Right lobe of liver (tissue), 6 donors: ENCODE results near the gene RAPGEFL1. TPM values are rescaled to one million over a fixed set of nuclear protein-coding genes. Genes with fewer than 3 reads are reported as not detected.

ENCODE experiments used
- ATAC-seq, 4 donors: fragments of 200-7000 bp; cut with Tn5 transposase; one replicate each; pipeline ENCODE4 v1.9.1; 2020; ENCODE audit warnings: mild to moderate bottlenecking in 4 of 4, moderate library complexity in 4 of 4
- DNase-seq, 3 donors: peaks; one replicate each; pipeline ENCODE4 v3.0.0-alpha.2; 2020
- H3K27ac ChIP-seq, 3 donors: fragments of 200-600 bp; one replicate each; pipeline ENCODE4 v1.8.0; 2022
- H3K27me3 ChIP-seq, 2 donors: fragments of 200-600 bp; one replicate each; pipeline ENCODE4 v1.8.0; 2022
- H3K36me3 ChIP-seq, 4 donors: fragments of 200-600 bp; sonication (generic) in 1 of 4; one replicate each; pipeline versions ENCODE4 v1.5.1 to v1.8.0; 2017 to 2022; ENCODE audit warnings: control low read depth in 1 of 4
- H3K4me1 ChIP-seq, 4 donors: fragments of 200-600 bp; sonication (generic) in 1 of 4; one replicate each; pipeline versions ENCODE4 v1.5.1 to v1.8.0; 2017 to 2022; ENCODE audit warnings: control low read depth in 1 of 4
- H3K4me3 ChIP-seq, 3 donors: fragments of 200-600 bp; one replicate each; pipeline ENCODE4 v1.8.0; 2022
- H3K9me3 ChIP-seq, 4 donors: fragments of 200-600 bp; sonication (generic) in 1 of 4; one replicate each; pipeline versions ENCODE4 v1.5.1 to v1.8.0; 2017 to 2022; ENCODE audit warnings: control low read depth in 1 of 4
- POLR2A ChIP-seq: fragments of 450-650 bp; IDR thresholded peaks from one replicate; pipeline ENCODE4 v1.6.1; 2017; ENCODE audit warnings: antibody characterized with exemption, mild to moderate bottlenecking
- WGBS: methylation state at CpG from one replicate; pipeline ENCODE4 v1.1.6; 2018; ENCODE audit warnings: low coverage, low lambda C conversion rate; ENCODE audit not compliant: insufficient coverage; ENCODE audit errors: missing lambda C conversion rate; 5-methylcytosine and 5-hydroxymethylcytosine counted together
- intact Hi-C, 2 donors: fragments of 100-400 bp; cut with DNase I; formaldehyde crosslinking; loops; one replicate each; pipeline versions ENCODE4 v1.11.2 to v1.14.1; 2022
- total RNA-seq, 6 experiments: library from RNA; depleted of rRNA in 2 of 6; stranded (reverse); fragments of >200 nt in 2 of 6; fragmentation: NEBNext Ultra II Directional in 3 of 6; extraction: Animal tissue kit (Norgen Biotek cat#: 25700) in 3 of 6; gene quantifications; one replicate each; pipeline versions ENCODE4 v1.1.0 to v1.2.4, GENCODE V29; 2016 to 2023
- TF ChIP-seq, protein P1 (sequence below), 4 donors: fragments of 200-600 bp in 3 of 4; fragments of 450-650 bp in 1 of 4; IDR thresholded peaks; one replicate each; pipeline versions ENCODE4 v1.5.1 to v1.8.0; 2016 to 2022; ENCODE audit warnings: antibody characterized with exemption in 4 of 4, mild to moderate bottlenecking in 2 of 4
- donor health status: DM: no; HTN: yes; CAD: no.
- donor health status: DM: no; HTN: no; CAD: no.
- donor health status: DM: no; HTN: no; CAD: no.
- donor health status: DM: no; HTN: yes; CAD: no.
- donor health status: DM: no; HTN: yes; CAD: no.

RAPGEFL1 gene
- total RNA-seq, 6 experiments from 2014 or later = 1.4 to 16.5 (median 4.4) TPM

- Histone ChIP-seq H3K4me1 (peaks cover 0 to 41% (median 14%) of the 10 kb centered on the region in 4 donors), H3K27ac (no peak overlapping the region), H3K9me3 (no peaks in the 10 kb centered on the region), H3K36me3 (no peaks in the 10 kb centered on the region), H3K4me3 (no peak overlapping the region), H3K27me3 (no peaks in the 10 kb centered on the region)
- intact Hi-C loops = no loop called here
- no peak for DNase-seq
- 65% methylated on average over 6 of the region's 8 CpGs for WGBS
- no peak for ATAC-seq
- TF ChIP-seq POLR2A = no peak
- TF ChIP-seq, protein P1, sequence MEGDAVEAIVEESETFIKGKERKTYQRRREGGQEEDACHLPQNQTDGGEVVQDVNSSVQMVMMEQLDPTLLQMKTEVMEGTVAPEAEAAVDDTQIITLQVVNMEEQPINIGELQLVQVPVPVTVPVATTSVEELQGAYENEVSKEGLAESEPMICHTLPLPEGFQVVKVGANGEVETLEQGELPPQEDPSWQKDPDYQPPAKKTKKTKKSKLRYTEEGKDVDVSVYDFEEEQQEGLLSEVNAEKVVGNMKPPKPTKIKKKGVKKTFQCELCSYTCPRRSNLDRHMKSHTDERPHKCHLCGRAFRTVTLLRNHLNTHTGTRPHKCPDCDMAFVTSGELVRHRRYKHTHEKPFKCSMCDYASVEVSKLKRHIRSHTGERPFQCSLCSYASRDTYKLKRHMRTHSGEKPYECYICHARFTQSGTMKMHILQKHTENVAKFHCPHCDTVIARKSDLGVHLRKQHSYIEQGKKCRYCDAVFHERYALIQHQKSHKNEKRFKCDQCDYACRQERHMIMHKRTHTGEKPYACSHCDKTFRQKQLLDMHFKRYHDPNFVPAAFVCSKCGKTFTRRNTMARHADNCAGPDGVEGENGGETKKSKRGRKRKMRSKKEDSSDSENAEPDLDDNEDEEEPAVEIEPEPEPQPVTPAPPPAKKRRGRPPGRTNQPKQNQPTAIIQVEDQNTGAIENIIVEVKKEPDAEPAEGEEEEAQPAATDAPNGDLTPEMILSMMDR (IDR thresholded peaks at IDR 0.05) = no peak
These were observed 3.9 kb downstream of the RAPGEFL1 start for GRCh38 chr17:40181205-40181604.

DNA sequence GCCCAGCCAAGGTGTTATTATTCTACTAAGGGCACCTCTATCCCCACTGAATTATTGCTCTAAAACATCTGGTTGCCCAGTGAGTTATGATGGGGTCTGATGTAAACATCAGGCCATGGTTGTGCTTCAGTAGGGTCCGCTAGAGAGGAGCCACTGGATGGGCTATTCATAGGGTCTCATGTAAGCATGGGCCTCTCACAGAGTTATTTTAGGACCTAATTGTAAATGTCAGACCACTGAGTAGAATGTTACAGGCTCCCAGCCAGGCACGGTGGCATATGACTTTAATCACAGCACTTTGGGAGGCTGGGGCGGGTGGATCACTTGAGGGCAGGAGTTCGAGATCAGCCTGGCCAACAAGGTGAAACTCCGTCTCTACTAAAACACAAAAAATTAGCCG, 5.3 kb downstream of the RAPGEFL1 start:
- Histone ChIP-seq H3K27ac (no peak overlapping the region), H3K4me3 (no peak overlapping the region), H3K36me3 (no peaks in the 10 kb centered on the region), H3K9me3 (no peaks in the 10 kb centered on the region), H3K27me3 (no peaks in the 10 kb centered on the region), H3K4me1 (peaks cover 0 to 33% (median 14%) of the 10 kb centered on the region in 4 donors)
- no peak for TF ChIP-seq POLR2A
- TF ChIP-seq, protein P1 (IDR thresholded peaks at IDR 0.05) = no peak
- no peak for ATAC-seq
- WGBS = 82% methylated on average over 4 of the region's 6 CpGs
- no peak for DNase-seq
- intact Hi-C loops = no loop called here

DNA sequence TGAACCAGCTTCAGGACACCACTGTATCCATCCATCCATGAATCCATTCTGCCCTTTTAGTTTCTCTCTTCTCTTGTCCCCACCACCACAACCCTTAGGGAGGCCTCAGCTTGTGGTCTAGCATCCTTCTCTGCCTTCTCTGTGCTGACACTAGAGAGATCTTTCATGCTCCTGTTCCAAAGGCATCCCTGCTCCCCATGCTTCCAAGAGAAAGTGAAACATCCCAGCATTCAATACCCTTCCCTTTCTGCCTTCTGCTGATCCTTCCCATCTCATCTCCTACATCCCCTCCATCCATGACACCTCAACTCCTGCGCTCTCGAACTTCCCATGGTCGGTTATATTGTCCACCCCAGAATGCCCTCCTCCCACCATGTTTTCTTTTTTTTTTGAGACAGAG, 10.0 kb downstream of the RAPGEFL1 start:
- WGBS = 84% methylated on average over 3 of the region's 3 CpGs
- no peaks in the 10 kb centered on the region for H3K36me3 ChIP-seq
- TF ChIP-seq, protein P1 (IDR thresholded peaks at IDR 0.05) = no peak
- no peak for TF ChIP-seq POLR2A
- peaks cover 0 to 17% (median 8%) of the 10 kb centered on the region in 4 donors for H3K4me1 ChIP-seq
- intact Hi-C loops = no loop called here
- no peaks in the 10 kb centered on the region for H3K9me3 ChIP-seq
- H3K27ac ChIP-seq = no peak overlapping the region
- H3K4me3 ChIP-seq = no peak overlapping the region
- DNase-seq = no peak
- no peak for ATAC-seq
- no peaks in the 10 kb centered on the region for H3K27me3 ChIP-seq

DNA sequence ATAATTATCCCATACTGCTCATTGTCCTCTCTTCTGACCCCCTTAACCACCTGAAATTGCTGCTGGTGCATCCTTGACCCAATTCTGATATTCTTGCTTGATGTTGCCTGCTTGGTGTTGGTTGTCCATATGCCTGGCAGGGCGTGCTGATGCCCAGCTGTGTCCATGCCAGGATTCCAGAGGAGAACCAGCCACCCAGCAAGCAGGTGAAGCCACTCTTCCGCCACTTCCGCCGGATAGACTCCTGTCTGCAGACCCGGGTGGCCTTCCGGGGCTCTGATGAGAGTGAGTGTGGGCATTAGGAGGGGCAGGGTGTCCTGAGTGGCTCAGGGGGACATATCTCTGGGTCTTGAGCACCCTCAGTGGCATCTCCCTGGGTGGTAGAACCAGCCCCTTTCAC, 11.4 kb downstream of the RAPGEFL1 start:
- Histone ChIP-seq H3K36me3 (no peaks in the 10 kb centered on the region), H3K4me1 (peaks cover 0 to 17% (median 8%) of the 10 kb centered on the region in 4 donors), H3K27ac (no peak overlapping the region), H3K4me3 (no peak overlapping the region), H3K9me3 (no peaks in the 10 kb centered on the region), H3K27me3 (no peaks in the 10 kb centered on the region)
- 88% methylated on average over 5 of the region's 6 CpGs for WGBS
- ATAC-seq (no peak), DNase-seq (no peak)
- no peak for TF ChIP-seq POLR2A
- TF ChIP-seq, protein P1 (IDR thresholded peaks at IDR 0.05) = no peak
- intact Hi-C loops = no loop called here
